Measurements from ENCODE around the gene FAT3.

Gene FAT3
- 0 to 0.81 (median 0.12) reads per million in 18 experiments for total RNA-seq

GRCh38 chr11:92224407-92225124, at the start of gene FAT3:
Gene FAT3 (plus strand): TSS chr11:92224818. CDS start chr11:92352113, 127,295 bp downstream.
- DNase-seq, result no peak

- no peak for DNase-seq
Observed at GRCh38 chr11:92179017-92179670, 45.5 kb upstream of the FAT3 start.

DNA sequence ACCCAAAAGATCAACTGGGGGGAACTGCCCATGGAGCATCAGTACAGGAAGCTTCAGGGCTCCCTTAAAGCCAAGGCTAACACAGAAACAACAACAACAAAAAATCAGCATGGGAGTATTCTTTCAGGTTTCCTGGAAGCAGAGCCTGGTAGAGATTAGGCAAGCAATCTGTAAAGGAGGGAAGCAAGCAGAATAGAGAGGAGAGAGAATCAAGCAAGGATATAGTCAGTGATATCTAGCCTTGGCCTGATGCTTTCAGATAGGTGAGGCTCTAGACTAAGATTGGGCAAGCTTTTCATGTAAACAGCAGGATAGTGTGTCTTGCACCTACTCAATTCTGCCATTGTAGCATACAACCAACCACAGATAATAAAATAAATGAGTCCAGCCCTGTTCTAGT, 44.4 kb upstream of the FAT3 start:
- DNase-seq, result no peak

DNA sequence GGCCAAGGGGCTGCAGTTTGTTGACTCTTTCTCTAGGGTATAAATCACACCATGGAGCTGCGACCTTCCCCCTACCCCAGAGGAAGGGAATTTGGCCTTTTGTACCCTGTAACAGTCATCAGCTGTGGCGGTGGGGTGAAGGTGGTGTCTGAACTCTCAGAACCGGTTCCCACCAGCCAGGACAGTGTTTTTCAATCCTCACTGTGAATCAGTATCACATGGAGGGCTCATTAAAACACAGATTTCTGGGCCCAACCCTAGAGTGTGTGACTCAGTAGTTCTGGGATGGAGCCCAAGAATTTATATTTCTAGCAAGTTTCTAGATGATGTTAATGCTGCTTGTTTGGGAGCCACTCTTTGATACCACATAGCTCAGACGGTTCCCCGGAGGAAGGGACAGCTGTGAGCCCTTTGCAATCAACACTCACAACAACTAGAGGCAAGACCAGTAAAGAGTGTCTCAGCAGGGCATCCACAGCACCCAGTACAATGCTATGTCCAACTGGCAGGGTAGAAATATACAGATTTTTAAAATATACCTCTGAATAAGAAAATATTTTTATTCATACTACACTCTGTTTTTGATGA, 43.9 kb upstream of the FAT3 start:
- no peak for DNase-seq

DNA sequence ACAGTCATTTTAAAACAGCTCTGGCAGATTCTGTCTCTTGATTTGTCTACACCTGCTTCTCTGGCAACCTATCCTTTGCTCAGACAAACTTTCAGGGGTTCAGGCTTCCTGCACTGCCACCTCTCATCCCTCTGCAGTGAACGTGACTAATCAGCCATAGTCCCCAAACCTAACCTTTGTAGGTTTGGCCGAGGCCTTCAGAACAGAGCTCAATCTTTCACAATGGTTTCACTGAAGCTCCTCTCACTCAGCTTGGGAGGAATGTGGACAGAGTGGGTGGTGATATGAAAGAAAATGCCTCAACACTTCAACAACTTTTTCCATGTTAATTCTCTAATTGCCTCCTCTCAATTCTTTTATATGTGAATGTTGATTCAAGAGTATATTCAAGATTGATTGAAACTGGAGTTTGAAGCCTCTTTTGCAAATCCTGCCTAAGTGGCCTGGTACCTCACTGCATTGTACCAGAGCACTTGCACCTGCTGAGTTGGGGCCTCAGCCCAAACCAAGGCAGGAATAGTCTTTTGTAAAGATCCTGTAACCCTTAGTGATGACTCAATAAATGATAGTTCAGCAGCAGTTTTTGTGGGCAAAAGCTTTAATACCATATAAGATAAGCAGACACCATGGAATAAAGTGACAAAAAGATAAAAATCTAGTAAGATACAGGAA, 33.9 kb upstream of the FAT3 start:
- no peak for DNase-seq

- no peak for DNase-seq
Observed at GRCh38 chr11:92192141-92192540, 32.5 kb upstream of the FAT3 start.

GRCh38 chr11:92198268-92198667, 26.4 kb upstream of the FAT3 start:
- DNase-seq, result no peak

- DNase-seq, result no peak
Observed at GRCh38 chr11:92199991-92200390, 24.6 kb upstream of the FAT3 start.

- DNase-seq, result no peak
Observed at GRCh38 chr11:92204731-92205130, 19.9 kb upstream of the FAT3 start.

DNA sequence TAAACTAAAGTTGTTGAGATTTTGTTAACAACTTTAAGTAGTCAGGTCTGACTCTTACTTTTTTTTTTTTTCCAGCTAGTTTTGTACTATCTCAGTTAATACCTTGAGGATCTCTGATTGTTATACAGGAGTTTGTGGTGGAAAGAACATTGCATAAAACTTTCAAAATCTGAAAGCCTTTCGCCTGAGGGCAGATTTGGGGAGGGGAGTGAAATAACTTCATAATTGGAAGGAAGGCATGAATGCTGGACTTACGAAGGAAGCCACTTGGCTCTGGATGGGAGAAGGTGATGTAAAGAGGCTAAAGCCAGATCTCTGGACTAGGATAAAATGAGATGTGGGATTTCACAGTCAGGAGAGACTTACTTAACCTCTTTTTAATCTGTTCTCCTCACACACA, 18.2 kb upstream of the FAT3 start:
- no peak for DNase-seq

- no peak for DNase-seq
Observed at GRCh38 chr11:92211576-92212167, 12.9 kb upstream of the FAT3 start.

- no peak for DNase-seq
Observed at GRCh38 chr11:92212530-92212929, 12.1 kb upstream of the FAT3 start.

- no peak for DNase-seq
Observed at GRCh38 chr11:92216789-92217188, 7.8 kb upstream of the FAT3 start.

GRCh38 chr11:92219476-92219875, 5.1 kb upstream of the FAT3 start:
- DNase-seq, result no peak

DNA sequence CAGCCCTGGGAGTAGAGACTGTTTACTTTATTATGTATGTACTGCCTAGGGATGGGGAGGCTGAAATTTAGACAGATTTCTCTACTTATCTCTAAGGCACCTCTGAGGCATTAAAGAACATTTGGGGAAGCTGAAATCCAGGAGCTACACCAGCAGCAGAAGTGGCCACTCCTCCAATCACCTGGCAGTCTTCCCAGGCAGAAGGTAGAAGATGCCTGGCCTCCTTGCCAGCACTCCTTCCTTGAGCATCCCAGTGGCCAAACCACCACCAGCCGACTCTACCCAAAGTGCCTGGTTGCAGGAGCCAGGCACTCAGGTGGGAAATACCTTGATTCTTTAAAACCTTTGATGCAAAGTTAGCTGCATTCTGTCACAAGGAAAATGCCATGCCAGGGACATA, 1.9 kb upstream of the FAT3 start:
- DNase-seq, result no peak

GRCh38 chr11:92224054-92224406, 588 bp upstream of the FAT3 start:
- DNase-seq, result no peak

GRCh38 chr11:92225125-92225567, 528 bp downstream of the FAT3 start:
- no peak for DNase-seq

GRCh38 chr11:92225568-92226330, 1.1 kb downstream of the FAT3 start:
- DNase-seq, result no peak

DNA sequence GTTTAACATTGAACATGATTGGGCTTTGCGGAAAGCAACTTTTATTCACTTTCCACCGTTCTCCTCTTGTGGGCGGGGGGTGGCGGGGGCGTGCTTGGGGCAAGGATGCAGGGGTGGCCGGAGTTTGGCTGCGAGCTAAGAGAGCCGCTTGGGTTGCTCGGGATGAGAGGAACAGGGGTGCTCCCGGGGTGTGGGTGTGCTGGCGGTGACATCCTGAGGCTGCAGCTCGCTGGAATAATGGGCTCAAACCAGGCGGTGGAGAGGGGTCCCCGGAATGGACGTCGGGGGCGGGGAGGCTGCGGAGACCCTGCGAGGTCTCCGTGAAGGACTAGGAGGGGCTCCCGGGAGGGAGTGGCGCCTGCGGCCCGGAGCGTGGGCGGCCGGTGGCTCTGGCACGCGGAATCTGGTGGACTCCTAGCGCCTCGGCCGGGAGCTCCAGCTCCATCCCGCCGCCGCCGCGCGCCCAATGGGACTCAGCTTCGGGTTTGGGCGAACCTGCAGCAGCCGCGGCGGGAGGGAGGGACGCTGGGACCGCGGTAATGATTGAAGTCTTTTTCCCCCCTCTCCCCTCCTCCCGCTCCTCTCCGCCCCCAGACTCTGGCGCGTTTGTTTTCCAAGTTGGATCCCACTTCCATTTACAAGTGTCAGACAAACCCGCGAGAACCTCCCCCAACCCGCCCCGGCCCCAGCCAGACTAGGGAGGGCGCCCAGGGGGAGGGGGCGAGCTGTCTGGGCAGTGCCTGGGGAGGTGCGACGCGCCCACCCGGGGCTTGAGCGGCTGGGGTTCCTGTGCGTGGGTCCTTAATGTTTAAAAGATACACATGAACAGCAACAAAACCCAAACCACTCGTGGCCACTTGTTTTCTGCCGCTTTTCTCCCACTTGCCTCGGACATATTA, 2.0 kb downstream of the FAT3 start:
- DNase-seq, result no peak

GRCh38 chr11:92227230-92227814, 2.7 kb downstream of the FAT3 start:
- DNase-seq, result no peak
